Liver (tissue), 9 donors: Measurements from ENCODE around the gene ID4. TPM values are rescaled to one million over a fixed set of nuclear protein-coding genes. Genes with fewer than 3 reads are reported as not detected.

Experiments used
- DNase-seq: peaks from one replicate; pipeline ENCODE4 v3.0.0-alpha.2; 2017; ENCODE audit warnings: low spot score
- H3K27ac ChIP-seq, 2 donors: one replicate each; pipeline ENCODE4 v1.7.0; 2013; ENCODE audit warnings: inconsistent platforms in 2 of 2, low read length in 2 of 2, control low read depth in 1 of 2, low read depth in 1 of 2, mild to moderate bottlenecking in 1 of 2
- H3K27me3 ChIP-seq, 4 donors: one replicate each; pipeline versions ENCODE4 v1.6.1 to v1.7.0; 2013; ENCODE audit warnings: low read length in 3 of 4, inconsistent platforms in 1 of 4, mild to moderate bottlenecking in 1 of 4, moderate library complexity in 1 of 4; ENCODE audit not compliant: control insufficient read depth in 4 of 4, insufficient read depth in 4 of 4
- H3K36me3 ChIP-seq, 4 donors: one replicate each; pipeline versions ENCODE4 v1.6.1 to v1.7.0; 2013; ENCODE audit warnings: low read length in 3 of 4, mild to moderate bottlenecking in 3 of 4, low read depth in 1 of 4, moderate library complexity in 1 of 4; ENCODE audit not compliant: control insufficient read depth in 4 of 4, insufficient read depth in 3 of 4
- H3K4me1 ChIP-seq, 4 donors: one replicate each; pipeline versions ENCODE4 v1.6.1 to v1.7.0; 2013; ENCODE audit warnings: low read length in 3 of 4, mild to moderate bottlenecking in 3 of 4, moderate library complexity in 1 of 4; ENCODE audit not compliant: control insufficient read depth in 4 of 4, insufficient read depth in 4 of 4
- H3K4me3 ChIP-seq, 3 donors: one replicate each; pipeline versions ENCODE4 v1.6.1 to v1.7.0; 2013; ENCODE audit warnings: low read length in 3 of 3, control low read depth in 1 of 3, low read depth in 1 of 3, mild to moderate bottlenecking in 1 of 3
- H3K9ac ChIP-seq, 2 donors: one replicate each; pipeline ENCODE4 v1.7.0; 2013; ENCODE audit warnings: low read length in 2 of 2, mild to moderate bottlenecking in 2 of 2, moderate library complexity in 2 of 2, control low read depth in 1 of 2, low read depth in 1 of 2
- H3K9me3 ChIP-seq, 4 donors: one replicate each; pipeline versions ENCODE4 v1.6.1 to v1.7.0; 2013; ENCODE audit warnings: low read length in 3 of 4; ENCODE audit not compliant: control insufficient read depth in 4 of 4
- ATF3 ChIP-seq: IDR thresholded peaks from 2 replicates; pipeline ENCODE4 v1.6.1; 2016; ENCODE audit warnings: antibody characterized with exemption
- CTCF ChIP-seq: fragments of 150-350 bp; IDR thresholded peaks from 2 replicates; pipeline ENCODE4 v1.5.1; 2017; ENCODE audit warnings: improper control_type of control experiment, low read depth, low read length; ENCODE audit not compliant: missing input control
- EGR1 ChIP-seq, 2 donors: IDR thresholded peaks; 2 replicates each; pipeline ENCODE4 v1.6.1; 2016 to 2018; ENCODE audit warnings: antibody characterized with exemption in 2 of 2, low read depth in 2 of 2
- FOXA2 ChIP-seq: IDR thresholded peaks from 2 replicates; pipeline ENCODE4 v1.6.1; 2016; ENCODE audit warnings: antibody characterized with exemption
- GABPA ChIP-seq, 2 donors: IDR thresholded peaks in 1 of 2; conservative IDR thresholded peaks in 1 of 2; 2 replicates each; pipeline ENCODE4 v1.6.1; 2016; ENCODE audit warnings: antibody characterized with exemption in 2 of 2, mild to moderate bottlenecking in 1 of 2, moderate library complexity in 1 of 2
- HNF4G ChIP-seq: IDR thresholded peaks from 2 replicates; pipeline ENCODE4 v1.6.1; 2016; ENCODE audit warnings: antibody characterized with exemption
- JUND ChIP-seq, 2 donors: IDR thresholded peaks; 2 replicates each; pipeline ENCODE4 v1.6.1; 2016; ENCODE audit warnings: antibody characterized with exemption in 2 of 2
- MAX ChIP-seq: IDR thresholded peaks from 2 replicates; pipeline ENCODE4 v1.6.1; 2016; ENCODE audit warnings: antibody characterized with exemption
- NR2F2 ChIP-seq: IDR thresholded peaks from 2 replicates; pipeline ENCODE4 v1.6.1; 2016; ENCODE audit warnings: antibody characterized with exemption
- RAD21 ChIP-seq, 2 donors: IDR thresholded peaks; 2 replicates each; pipeline ENCODE4 v1.6.1; 2016; ENCODE audit warnings: antibody characterized with exemption in 2 of 2, mild to moderate bottlenecking in 2 of 2
- REST ChIP-seq: IDR thresholded peaks from 2 replicates; pipeline ENCODE4 v1.6.1; 2016; ENCODE audit warnings: antibody characterized with exemption, mild to moderate bottlenecking
- RXRA ChIP-seq, 2 donors: IDR thresholded peaks; 2 replicates each; pipeline ENCODE4 v1.6.1; 2017 to 2018; ENCODE audit warnings: antibody characterized with exemption in 2 of 2, mild to moderate bottlenecking in 1 of 2
- SP1 ChIP-seq: IDR thresholded peaks from 2 replicates; pipeline ENCODE4 v1.6.1; 2018; ENCODE audit warnings: antibody characterized with exemption, mild to moderate bottlenecking
- TAF1 ChIP-seq: conservative IDR thresholded peaks from 2 replicates; pipeline ENCODE4 v1.6.1; 2016; ENCODE audit warnings: antibody characterized with exemption, mild to moderate bottlenecking
- YY1 ChIP-seq: IDR thresholded peaks from 2 replicates; pipeline ENCODE4 v1.6.1; 2016; ENCODE audit warnings: antibody characterized with exemption, mild to moderate bottlenecking
- WGBS: extraction: QIAGEN DNeasy Blood & Tissue Kit; methylation state at CpG from one replicate; pipeline ENCODE4 v1.1.7; 2013; 5-methylcytosine and 5-hydroxymethylcytosine counted together
- polyA plus RNA-seq, 2 donors: library from polyadenylated mRNA; stranded (reverse) in 1 of 2; unstranded in 1 of 2; fragments of 200-250 nt in 1 of 2; fragments of >200 nt in 1 of 2; fragmentation: Nextera tagmentation in 1 of 2; extraction: Ambion mirVana in 1 of 2; gene quantifications; one replicate each; pipeline versions ENCODE4 v1.2.1 to v1.2.3, GENCODE V29; 2013 to 2015
- total RNA-seq, 2 donors: library from RNA; depleted of rRNA; stranded (reverse); fragments of >200 nt; gene quantifications; one replicate each; pipeline ENCODE4 v1.2.3, GENCODE V29; 2014
- donor health status: healthy.
- donor health status: healthy.
- donor health status: healthy.
- donor health status: healthy.
- donor health status: healthy.

Gene ID4
- total RNA-seq = 1 to 10 TPM; 1.4 to 3.7 TPM
- under 1 TPM; 0.38 to 0.99 TPM for polyA plus RNA-seq

- peak; percentile 67 for DNase-seq
- H3K9ac ChIP-seq = peak within 1 kb of the TSS in 1 of 2 donors; percentile 45
- H3K9me3 ChIP-seq = no peaks in the 10 kb centered on the region
- H3K4me1 ChIP-seq = peaks cover 13 to 23% (median 20%) of the 10 kb centered on the region in 4 donors
- H3K27ac ChIP-seq = peak within 1 kb of the TSS; percentile 65 to 73
- peak within 1 kb of the TSS; percentile 26 to 66 (median 60) for H3K4me3 ChIP-seq
- 8% methylated on average over 71 of the region's 71 CpGs for WGBS
- TF ChIP-seq REST (no peak), RAD21 (IDR thresholded peaks at IDR 0.05) (no peak), EGR1 (IDR thresholded peaks at IDR 0.05; ENCODE audit: low read depth in 2 of 2) (no peak), RXRA (IDR thresholded peaks at IDR 0.05) (no peak), NR2F2 (no peak), SP1 (no peak), FOXA2 (no peak), YY1 (no peak), GABPA (IDR thresholded peaks at IDR 0.05 in 1 of 2, conservative IDR thresholded peaks at IDR 0.05 in 1 of 2) (no peak), JUND (IDR thresholded peaks at IDR 0.05) (no peak)
- no peaks in the 10 kb centered on the region for H3K36me3 ChIP-seq
- H3K27me3 ChIP-seq = peaks cover 0 to 20% (median 9%) of the 10 kb centered on the region in 4 donors
Measured at GRCh38 chr6:19836799-19837510, at the start of gene ID4. TSS of gene ID4 (plus strand) at chr6:19837370. CDS start at chr6:19837755, 385 bp downstream.

- TF ChIP-seq CTCF = no peak
- no peak for TF ChIP-seq JUND (IDR thresholded peaks at IDR 0.05)
- TF ChIP-seq TAF1 = no peak
- no peak for TF ChIP-seq MAX
- no peak for TF ChIP-seq HNF4G
- no peak for TF ChIP-seq GABPA (IDR thresholded peaks at IDR 0.05 in 1 of 2, conservative IDR thresholded peaks at IDR 0.05 in 1 of 2)
- TF ChIP-seq ATF3 = no peak
- Histone ChIP-seq H3K9ac (no peak overlapping the region), H3K4me1 (no peaks in the 10 kb centered on the region), H3K27me3 (peaks cover 0 to 3% (median 0%) of the 10 kb centered on the region in 4 donors), H3K27ac (no peak overlapping the region), H3K4me3 (no peak overlapping the region), H3K9me3 (no peaks in the 10 kb centered on the region), H3K36me3 (no peaks in the 10 kb centered on the region)
- WGBS = 93% methylated on average over 1 of the region's 1 CpG
- no peak for DNase-seq
Measured at GRCh38 chr6:19788686-19789085, 48.5 kb upstream of the ID4 start.
